IPS-18c (cell line): Measurements from ENCODE around the gene ZCCHC4.
A peak's percentile ranks its signal among the peaks of the same experiment; 100 is the strongest.

Source experiments
- H3K4me3 ChIP-seq: 2 replicates; pipeline ENCODE4 v1.7.0; 2013; ENCODE audit warnings: low read depth, mild to moderate bottlenecking, low read length, moderate library complexity; ENCODE audit not compliant: insufficient read depth
- H3K9me3 ChIP-seq: one replicate; pipeline ENCODE4 v1.6.1; 2013; ENCODE audit warnings: mild to moderate bottlenecking, low read length, moderate library complexity; ENCODE audit not compliant: control insufficient read depth, insufficient read depth

The ZCCHC4 gene, protein sequence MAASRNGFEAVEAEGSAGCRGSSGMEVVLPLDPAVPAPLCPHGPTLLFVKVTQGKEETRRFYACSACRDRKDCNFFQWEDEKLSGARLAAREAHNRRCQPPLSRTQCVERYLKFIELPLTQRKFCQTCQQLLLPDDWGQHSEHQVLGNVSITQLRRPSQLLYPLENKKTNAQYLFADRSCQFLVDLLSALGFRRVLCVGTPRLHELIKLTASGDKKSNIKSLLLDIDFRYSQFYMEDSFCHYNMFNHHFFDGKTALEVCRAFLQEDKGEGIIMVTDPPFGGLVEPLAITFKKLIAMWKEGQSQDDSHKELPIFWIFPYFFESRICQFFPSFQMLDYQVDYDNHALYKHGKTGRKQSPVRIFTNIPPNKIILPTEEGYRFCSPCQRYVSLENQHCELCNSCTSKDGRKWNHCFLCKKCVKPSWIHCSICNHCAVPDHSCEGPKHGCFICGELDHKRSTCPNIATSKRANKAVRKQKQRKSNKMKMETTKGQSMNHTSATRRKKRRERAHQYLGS

DNA sequence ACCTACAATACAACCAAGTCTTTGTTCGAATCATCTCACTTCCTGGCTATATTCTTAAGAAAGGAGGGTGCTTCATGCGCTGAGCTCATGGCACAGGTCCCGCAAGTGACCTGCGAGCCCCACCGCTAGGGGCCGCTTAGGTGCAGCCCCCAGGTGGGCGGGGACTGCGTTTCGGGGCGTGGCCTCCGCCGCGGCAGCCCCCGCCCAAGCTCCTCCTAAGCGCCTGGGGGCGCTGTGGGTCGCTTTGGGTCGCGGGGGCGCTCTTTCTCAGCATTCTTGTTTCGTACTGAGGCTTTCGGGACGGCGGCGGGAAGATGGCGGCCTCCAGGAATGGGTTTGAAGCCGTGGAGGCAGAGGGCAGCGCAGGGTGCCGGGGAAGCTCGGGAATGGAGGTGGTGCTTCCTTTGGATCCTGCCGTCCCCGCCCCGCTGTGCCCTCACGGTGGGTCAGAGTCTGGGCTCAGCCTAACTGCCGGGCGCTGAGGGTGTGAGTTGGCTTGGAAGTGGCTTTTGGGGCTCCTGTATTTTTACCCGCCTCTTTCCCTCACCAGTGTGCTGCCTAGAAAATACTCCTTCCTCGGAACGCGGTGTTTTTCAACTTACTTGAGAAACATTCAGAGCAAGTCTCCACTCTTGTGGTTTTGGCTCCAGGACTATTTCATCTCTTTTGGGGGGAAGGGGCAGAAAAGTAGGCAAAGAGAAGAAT is at the start of gene ZCCHC4:
Gene ZCCHC4, plus strand, starts transcription at position 279 of the 705 bp plus-strand sequence. Its CDS starts 36 bp downstream, at position 315.
- H3K4me3 ChIP-seq = peak within 1 kb of the TSS; percentile 63

DNA sequence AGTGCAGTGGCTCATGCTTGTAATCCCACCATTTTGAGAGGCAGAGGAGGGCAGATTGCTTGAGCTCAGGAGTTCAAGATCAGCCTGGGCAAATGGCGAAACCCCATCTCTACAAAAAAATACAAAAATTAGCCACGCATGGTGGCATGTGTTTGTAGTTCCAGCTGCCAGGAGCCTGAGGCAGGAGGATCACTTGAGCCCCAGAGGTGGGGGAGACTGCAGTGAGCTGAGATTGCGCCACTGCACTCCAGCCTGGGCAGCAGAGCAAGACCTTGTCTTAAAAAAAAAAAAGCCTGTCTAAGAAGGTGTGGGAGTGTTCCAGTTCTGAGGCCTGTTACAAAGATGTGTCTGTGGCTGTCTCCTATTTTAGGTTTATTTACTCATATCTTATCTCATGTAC is 40.7 kb upstream of the ZCCHC4 start:
- Histone ChIP-seq H3K4me3 (no peak overlapping the region), H3K9me3 (no peaks in the 10 kb centered on the region)

More for the DNA sequence above, at the start of gene ZCCHC4:
- H3K9me3 ChIP-seq = no peaks in the 10 kb centered on the region

DNA sequence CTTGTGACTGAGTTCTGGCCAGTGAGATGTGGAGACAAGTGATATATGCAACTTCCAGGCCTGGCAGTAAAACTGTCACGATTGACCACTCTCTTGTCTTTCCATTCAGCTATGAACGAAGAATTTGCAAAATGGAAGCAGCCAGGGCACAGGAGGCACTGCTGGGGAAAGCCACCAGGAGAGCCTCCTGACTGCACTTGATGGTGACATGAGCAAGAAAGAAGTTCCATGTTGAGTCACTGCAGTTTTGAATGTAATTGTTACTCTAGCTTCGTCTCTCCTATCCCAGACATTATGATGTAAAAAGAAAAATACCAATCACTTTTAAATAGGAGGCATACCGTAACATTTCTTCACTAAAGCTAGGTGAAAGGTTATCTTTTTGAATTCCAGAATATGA is 32.4 kb upstream of the ZCCHC4 start:
- Histone ChIP-seq H3K9me3 (no peaks in the 10 kb centered on the region), H3K4me3 (no peak overlapping the region)

DNA sequence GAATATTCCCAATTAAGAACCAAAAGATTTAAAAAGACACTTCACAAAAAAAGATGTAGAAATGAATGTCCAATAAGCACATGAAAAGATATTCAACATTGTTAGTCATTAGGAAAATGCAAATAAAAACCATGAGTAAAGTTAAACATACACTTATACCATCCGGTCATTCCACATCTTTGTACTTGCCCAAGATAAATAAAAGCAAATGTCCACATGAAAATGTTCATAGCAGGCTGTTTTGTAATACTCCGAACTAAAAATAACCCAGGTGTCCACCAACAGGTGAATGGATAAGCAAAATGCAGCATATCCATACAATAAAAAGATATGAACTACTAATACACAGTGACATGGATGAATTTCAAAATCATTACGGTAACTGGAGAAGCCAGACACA is 28.6 kb upstream of the ZCCHC4 start:
- Histone ChIP-seq H3K4me3 (no peak overlapping the region), H3K9me3 (no peaks in the 10 kb centered on the region)

DNA sequence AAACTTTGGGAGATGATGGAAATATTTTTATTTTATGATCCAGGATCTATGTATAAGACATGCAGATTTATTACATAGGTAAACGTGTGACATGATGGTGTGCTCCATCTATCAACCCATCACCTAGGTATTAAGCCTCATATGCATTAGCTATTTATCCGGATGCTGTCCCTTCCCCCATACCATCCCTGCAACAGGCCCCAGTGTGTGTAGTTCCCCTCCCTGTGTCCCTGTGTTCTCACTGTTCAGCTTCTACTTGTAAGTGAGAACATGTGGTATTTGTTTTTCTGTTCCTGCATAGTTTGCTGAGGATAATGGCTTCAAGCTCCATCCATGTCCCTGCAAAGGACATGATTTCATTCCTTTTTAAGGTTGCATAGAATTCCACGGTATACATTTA is 28.1 kb upstream of the ZCCHC4 start:
- no peak overlapping the region for H3K4me3 ChIP-seq
- H3K9me3 ChIP-seq = no peaks in the 10 kb centered on the region

DNA sequence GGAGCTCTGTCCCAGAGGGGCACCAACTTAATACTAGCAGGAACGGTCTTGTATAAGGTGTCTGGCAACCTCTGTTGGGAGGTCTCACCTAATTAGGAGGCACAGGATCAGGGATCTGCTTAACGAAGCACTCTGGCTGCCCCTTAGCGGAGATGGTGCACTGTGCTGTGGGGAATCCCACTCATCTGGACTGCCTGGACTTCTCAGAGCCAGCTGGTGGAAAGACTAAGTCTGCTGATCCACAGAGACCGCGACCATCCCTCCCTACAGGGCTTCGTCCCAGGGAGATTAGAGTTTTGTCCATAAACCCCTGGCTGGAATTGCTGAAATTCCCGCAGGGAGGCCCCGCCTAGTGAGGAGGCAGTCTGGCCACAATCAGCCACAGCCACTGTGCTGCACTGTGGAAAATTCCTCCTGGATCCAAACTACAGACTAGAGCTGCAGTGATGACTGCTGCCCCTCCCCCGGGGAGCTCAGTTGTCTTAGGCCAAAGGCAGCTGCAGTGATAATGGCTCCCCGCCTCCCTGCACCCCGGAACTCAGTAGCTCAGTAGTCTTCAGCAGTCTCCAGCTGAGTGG is 22.0 kb upstream of the ZCCHC4 start:
- H3K9me3 ChIP-seq = no peaks in the 10 kb centered on the region
- H3K4me3 ChIP-seq = no peak overlapping the region

DNA sequence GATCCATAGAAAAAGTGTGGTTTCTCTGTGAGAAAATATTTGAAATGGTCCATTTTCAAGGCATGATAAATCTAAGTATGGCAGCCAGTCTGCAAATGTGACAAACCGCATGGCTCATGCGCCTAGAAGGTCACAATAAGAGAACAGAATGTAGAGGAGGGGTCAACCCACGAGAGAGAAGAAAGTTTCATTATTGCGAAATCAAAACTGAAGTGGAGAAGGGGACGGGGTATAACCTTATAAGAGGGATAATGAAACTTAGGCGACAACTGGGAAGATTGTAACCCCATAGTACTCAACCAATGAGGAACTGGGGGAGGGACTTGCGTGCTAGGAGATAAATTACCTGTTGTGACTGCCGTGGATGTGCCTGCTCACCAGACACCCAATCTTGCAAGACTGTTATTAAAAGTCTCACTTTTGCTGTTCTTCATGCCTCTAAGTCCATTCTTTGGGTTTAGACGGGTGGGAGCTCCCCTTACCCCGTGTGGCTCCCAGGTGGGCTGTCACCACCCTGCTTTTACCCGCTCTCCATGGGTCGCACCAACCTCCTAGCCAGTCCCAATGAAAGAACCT is 21.3 kb upstream of the ZCCHC4 start:
- Histone ChIP-seq H3K9me3 (no peaks in the 10 kb centered on the region), H3K4me3 (no peak overlapping the region)

DNA sequence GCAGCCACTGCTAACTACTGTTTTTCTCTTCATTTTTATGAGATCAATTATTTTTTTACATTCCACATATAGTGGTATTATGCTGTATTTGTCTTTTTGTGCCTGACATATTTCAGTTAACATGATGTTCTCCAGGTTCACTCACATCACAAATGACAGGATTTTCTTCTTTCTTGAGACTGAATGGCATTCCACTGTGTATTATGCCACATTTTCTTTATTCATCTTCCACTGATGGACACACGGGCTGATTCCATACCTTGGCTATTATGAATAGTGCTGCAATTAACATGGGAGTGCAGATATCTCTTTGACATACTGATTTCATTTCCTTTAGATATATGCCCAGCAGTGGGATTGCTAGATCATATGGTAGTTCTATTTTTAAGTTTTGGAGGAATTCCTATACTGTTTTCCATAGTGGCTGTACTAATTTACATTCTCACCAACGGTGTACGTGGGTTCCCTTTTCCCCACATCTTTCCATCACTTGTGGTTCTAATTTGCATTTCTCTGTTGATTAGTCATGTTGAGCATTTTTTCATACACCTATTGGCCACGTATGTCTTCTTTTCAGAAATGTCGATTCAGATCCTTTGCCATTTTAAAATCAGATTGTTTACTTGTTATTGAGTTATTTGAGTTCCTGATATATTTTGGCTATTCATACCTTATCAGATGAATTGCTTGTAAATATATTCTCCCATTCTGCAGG is 14.9 kb upstream of the ZCCHC4 start:
- Histone ChIP-seq H3K9me3 (no peaks in the 10 kb centered on the region), H3K4me3 (no peak overlapping the region)

DNA sequence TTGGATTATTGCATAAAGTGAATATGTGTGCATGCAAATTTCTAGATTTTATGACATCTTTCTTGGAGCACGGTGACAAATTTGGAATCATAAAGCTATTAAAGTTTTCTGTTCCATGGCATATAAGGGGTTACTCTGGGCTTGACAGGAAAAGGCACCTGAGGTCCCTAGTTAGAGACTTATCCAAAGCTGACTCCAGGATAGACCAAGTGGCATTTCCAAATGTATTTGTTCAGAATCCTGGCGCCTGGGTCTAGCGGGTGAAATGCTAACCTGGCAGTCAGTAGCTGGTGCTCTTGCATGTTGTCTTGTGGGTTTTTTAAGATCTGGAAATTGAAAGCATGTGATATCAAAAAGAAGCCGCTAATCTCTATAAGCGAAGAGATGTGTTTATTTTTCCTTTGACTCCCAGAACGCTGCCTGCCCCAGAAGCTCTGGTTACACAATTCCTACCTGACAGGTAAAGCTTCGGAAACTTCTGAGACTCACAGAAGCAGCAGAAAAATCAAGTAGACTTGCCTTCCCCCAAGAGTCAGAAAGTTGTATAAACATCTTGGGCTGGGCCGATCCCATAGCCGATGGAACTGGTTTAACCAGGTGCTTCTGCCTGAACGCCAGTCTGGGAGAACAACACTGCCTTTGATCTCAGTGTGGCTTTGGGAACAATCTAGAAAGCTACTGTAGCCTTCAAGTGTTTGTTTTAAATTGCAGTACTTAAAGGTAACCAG is 12.9 kb upstream of the ZCCHC4 start:
- H3K9me3 ChIP-seq = no peaks in the 10 kb centered on the region
- H3K4me3 ChIP-seq = no peak overlapping the region

DNA sequence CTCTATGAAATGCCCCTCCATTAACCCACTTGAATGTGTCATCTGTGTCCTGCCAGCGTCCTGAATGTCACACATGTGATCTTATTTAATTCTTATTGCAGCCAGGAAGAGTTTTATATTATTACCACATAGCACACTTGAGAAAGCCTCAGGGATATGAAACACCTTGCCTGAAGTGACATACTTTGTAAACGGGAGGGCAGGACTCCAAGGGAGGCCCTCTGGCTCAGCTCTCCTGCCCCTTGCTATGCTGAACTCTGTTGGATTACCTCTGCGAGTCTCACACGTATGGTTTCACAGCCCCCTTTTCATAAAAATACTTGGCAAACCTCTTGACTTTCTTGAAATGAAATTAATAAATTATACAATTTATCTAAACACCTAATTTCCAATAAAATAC is 11.1 kb upstream of the ZCCHC4 start:
- H3K4me3 ChIP-seq = no peak overlapping the region

DNA sequence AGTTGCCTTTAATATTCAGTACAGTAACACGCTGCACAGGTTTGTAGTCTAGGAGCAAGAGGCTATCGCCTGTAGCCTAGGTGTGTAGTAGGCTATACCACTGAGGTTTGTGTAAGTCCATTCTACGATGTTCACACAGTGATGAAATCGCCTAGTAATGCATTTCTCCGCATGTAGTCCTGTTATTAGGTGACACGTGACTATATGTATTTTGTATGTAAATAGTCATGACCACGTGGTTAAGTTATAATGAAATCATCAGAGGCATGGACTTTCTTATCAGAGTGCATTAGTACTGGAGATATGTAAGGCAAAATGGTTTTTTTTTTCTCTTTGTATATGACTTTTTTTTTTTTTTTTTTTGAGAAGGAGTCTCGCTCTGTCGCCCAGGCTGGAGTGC is 9.9 kb upstream of the ZCCHC4 start:
- H3K9me3 ChIP-seq = no peaks in the 10 kb centered on the region
- no peak overlapping the region for H3K4me3 ChIP-seq

More for the DNA sequence above, 11.1 kb upstream of the ZCCHC4 start:
- no peaks in the 10 kb centered on the region for H3K9me3 ChIP-seq

DNA sequence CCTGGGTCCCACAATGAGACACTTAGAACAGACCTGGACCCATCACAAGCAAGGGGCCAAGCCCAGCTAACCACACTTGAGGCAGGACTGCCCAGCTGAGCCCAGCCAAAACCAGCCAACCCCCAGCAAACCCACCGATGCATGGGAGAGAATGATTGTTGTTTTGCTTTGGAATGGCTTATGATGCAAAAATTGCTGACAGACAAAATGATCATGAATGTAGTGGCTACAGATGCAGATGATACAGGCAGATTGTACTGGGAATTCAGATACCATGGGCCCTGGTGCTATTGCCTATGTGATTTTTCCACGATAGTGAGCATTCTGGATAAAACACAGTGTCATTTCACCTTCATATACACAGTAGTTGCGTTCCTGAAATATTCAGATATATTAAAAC is 9.0 kb upstream of the ZCCHC4 start:
- Histone ChIP-seq H3K4me3 (no peak overlapping the region), H3K9me3 (no peaks in the 10 kb centered on the region)

DNA sequence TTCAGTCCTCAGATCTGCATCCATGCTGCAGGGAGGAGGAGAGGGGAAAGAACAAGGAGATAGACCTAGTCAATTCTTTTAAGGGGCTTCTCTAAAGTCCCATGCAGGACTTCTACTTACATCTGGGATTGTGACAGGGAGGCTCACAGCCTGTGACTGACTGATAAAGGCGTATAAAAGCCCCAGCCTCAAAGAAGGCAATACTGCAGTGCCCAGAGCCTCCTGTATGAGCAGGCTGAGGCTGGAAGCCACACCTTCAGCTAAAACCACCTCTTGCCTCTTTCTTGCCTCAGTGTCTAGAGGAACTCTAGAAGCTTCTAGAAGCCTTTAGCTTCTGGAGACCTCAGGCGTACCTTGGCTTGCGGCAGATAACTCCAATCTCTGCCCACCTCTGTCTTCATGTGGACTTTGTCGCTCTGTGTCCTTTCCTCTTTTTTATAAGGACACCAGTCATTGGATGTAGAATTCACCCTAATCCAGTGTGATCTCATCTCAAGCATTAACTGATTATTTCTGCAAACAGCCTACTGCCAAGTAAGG is 6.0 kb upstream of the ZCCHC4 start:
- no peak overlapping the region for H3K4me3 ChIP-seq
- H3K9me3 ChIP-seq = no peaks in the 10 kb centered on the region

DNA sequence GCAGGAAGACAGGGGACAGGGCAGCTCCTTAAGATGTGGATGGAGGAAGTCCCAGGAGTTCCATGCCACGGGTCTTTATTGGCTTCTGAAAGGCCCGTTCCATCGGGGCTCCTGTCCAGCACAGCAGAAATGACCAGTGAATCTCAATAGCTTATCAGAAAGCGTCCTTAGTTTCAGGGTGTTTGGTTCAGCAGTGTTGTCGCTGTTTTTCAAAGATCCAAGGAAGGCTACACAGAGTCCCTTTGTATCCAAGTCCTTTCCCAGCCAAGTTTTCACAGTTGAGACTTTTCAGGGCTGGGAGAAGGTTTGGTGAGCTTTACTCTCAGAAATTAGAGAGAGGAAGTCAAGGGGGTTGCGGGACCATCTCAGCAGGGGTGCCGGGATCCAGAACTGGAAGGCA is 5.0 kb upstream of the ZCCHC4 start:
- H3K4me3 ChIP-seq = no peak overlapping the region

DNA sequence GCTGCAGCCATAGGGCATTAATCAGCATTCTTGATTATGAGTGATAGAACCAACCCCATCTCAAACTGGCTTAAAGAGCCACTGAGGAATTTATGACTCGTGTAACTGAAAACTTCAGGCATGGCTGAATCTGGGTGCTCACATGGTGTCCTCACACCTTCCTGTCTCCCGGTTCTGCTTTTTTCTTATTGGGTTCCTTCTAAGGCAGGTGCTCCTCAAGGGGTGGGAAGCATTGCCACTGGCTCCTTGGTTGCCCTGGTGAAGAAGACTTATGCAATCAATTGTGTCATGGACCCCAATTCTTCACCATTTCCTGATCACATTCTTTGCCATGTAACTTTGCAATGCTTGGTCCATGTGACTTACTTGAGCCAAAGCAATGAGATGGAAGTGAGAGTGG is 4.3 kb upstream of the ZCCHC4 start:
- no peak overlapping the region for H3K4me3 ChIP-seq
- H3K9me3 ChIP-seq = no peaks in the 10 kb centered on the region

More for the DNA sequence above, 5.0 kb upstream of the ZCCHC4 start:
- H3K9me3 ChIP-seq = no peaks in the 10 kb centered on the region

DNA sequence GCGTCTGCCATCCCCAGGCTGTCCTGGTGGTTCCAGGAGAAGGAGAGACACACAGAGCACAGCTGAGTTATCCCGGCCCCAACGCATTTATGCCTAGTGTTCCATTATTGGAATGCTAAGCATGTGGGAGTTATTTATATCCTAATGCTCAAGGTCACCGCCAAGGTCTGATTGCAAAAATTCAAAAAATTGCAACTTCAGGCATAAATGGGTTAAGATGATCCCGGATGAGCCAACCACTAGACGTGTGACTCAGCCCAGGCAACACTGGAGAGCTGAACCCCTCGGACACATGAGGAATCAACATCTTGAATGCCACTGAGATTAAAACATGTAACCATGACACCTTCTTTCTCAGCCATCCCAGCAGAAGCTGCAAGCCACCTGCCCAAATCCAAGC is 3.8 kb upstream of the ZCCHC4 start:
- no peak overlapping the region for H3K4me3 ChIP-seq
- no peaks in the 10 kb centered on the region for H3K9me3 ChIP-seq
